Measurements from ENCODE around the gene PRKN. TPM values are rescaled to one million over a fixed set of nuclear protein-coding genes. Genes with fewer than 3 reads are reported as not detected.

The PRKN gene
- total RNA-seq, 1 experiment from 2014 or later: not detected

GRCh38 chr6:162195441-162195840 lies 532.1 kb downstream of the PRKN start:
- Histone ChIP-seq H3K9me2 (ENCODE audit: insufficient read depth) (no peaks in the 10 kb centered on the region), H3K36me3 (ENCODE audit: low read depth) (no peaks in the 10 kb centered on the region), H3K27ac (no peak overlapping the region), H3K4me2 (no peak overlapping the region), H3K4me1 (replicated peaks; ENCODE audit: insufficient read depth) (no peaks in the 10 kb centered on the region), H3K79me2 (ENCODE audit: low read depth) (no peaks in the 10 kb centered on the region), H3K27me3 (ENCODE audit: insufficient read depth, low read depth) (peaks cover 5% of the 10 kb centered on the region; the same call in 1 of the 2 replicates), H3K9me3 (ENCODE audit: insufficient read depth, low read depth) (no peaks in the 10 kb centered on the region), H4K20me1 (ENCODE audit: insufficient read depth) (no peaks in the 10 kb centered on the region), H2AFZ (no peak overlapping the region), H3F3A (ENCODE audit: insufficient read depth, low read depth) (no peaks in the 10 kb centered on the region), H3K4me3 (no peak overlapping the region)
- TF ChIP-seq, protein P1, sequence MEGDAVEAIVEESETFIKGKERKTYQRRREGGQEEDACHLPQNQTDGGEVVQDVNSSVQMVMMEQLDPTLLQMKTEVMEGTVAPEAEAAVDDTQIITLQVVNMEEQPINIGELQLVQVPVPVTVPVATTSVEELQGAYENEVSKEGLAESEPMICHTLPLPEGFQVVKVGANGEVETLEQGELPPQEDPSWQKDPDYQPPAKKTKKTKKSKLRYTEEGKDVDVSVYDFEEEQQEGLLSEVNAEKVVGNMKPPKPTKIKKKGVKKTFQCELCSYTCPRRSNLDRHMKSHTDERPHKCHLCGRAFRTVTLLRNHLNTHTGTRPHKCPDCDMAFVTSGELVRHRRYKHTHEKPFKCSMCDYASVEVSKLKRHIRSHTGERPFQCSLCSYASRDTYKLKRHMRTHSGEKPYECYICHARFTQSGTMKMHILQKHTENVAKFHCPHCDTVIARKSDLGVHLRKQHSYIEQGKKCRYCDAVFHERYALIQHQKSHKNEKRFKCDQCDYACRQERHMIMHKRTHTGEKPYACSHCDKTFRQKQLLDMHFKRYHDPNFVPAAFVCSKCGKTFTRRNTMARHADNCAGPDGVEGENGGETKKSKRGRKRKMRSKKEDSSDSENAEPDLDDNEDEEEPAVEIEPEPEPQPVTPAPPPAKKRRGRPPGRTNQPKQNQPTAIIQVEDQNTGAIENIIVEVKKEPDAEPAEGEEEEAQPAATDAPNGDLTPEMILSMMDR (conservative IDR thresholded peaks at IDR 0.05): no peak
- no peak for TF ChIP-seq EZH2 (IDR thresholded peaks at IDR 0.05; ENCODE audit: low read depth)
- ChIA-PET POLR2A (ENCODE audit: unreplicated experiment) (no interaction called here), CTCF (no interaction called here)
- intact Hi-C loops (cut with micrococcal nuclease; ENCODE audit: unreplicated experiment): no loop called here
- no peak for DNase-seq
- BruUV-seq (replicated peaks): no TSS peak

DNA sequence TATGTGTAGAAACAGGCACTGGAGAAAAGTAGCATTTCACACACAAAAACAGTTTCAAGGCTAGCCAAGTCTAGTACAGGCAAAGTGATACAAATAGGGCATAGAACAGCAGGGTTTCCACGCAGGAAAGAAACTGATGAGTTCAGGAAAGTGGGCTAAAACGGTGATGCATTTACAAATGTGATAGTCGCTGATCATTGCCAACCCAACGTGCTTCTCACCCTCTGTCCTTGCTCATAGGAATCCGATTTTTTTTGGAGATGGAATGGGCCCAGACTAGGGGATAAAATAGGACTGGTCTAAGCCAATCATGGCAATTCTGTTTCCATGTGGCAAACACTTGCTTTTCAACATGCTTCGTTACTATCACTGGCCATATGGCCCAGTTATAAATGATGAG lies 536.6 kb downstream of the PRKN start:
- intact Hi-C loops (cut with micrococcal nuclease; ENCODE audit: unreplicated experiment): no loop called here
- Histone ChIP-seq H3K27me3 (ENCODE audit: insufficient read depth, low read depth) (peaks cover 5% of the 10 kb centered on the region; the same call in 1 of the 2 replicates), H3K79me2 (ENCODE audit: low read depth) (no peaks in the 10 kb centered on the region), H4K20me1 (ENCODE audit: insufficient read depth) (no peaks in the 10 kb centered on the region), H3K27ac (no peak overlapping the region), H3K4me3 (no peak overlapping the region), H3K9me3 (ENCODE audit: insufficient read depth, low read depth) (no peaks in the 10 kb centered on the region), H3K36me3 (ENCODE audit: low read depth) (no peaks in the 10 kb centered on the region), H3K4me1 (replicated peaks; ENCODE audit: insufficient read depth) (no peaks in the 10 kb centered on the region), H2AFZ (no peak overlapping the region), H3K9me2 (ENCODE audit: insufficient read depth) (no peaks in the 10 kb centered on the region), H3F3A (ENCODE audit: insufficient read depth, low read depth) (no peaks in the 10 kb centered on the region), H3K4me2 (no peak overlapping the region)
- ChIA-PET CTCF (no interaction called here), POLR2A (ENCODE audit: unreplicated experiment) (no interaction called here)
- DNase-seq: no peak
- BruUV-seq (replicated peaks): no TSS peak
- TF ChIP-seq EZH2 (IDR thresholded peaks at IDR 0.05; ENCODE audit: low read depth): no peak
- TF ChIP-seq, protein P1 (conservative IDR thresholded peaks at IDR 0.05): no peak

- TF ChIP-seq, protein P1 (conservative IDR thresholded peaks at IDR 0.05): no peak
- no peak for TF ChIP-seq EZH2 (IDR thresholded peaks at IDR 0.05; ENCODE audit: low read depth)
- no peak for DNase-seq
- H3F3A ChIP-seq (ENCODE audit: insufficient read depth, low read depth): no peaks in the 10 kb centered on the region
- H3K79me2 ChIP-seq (ENCODE audit: low read depth): no peaks in the 10 kb centered on the region
- peaks cover 32% of the 10 kb centered on the region; the same call in 1 of the 2 replicates for H3K27me3 ChIP-seq (ENCODE audit: insufficient read depth, low read depth)
- no peaks in the 10 kb centered on the region for H3K4me1 ChIP-seq (replicated peaks; ENCODE audit: insufficient read depth)
- POLR2A ChIA-PET (ENCODE audit: unreplicated experiment): no interaction called here
- no peak overlapping the region for H3K4me2 ChIP-seq
- H3K4me3 ChIP-seq: no peak overlapping the region
- no peak overlapping the region for H3K27ac ChIP-seq
- H2AFZ ChIP-seq: no peak overlapping the region
- H3K9me2 ChIP-seq (ENCODE audit: insufficient read depth): no peaks in the 10 kb centered on the region; the same call in 1 of the 2 replicates
- CTCF ChIA-PET: no interaction called here
- H3K36me3 ChIP-seq (ENCODE audit: low read depth): no peaks in the 10 kb centered on the region
- H3K9me3 ChIP-seq (ENCODE audit: insufficient read depth, low read depth): no peaks in the 10 kb centered on the region
- no TSS peak for BruUV-seq (replicated peaks)
- no peaks in the 10 kb centered on the region for H4K20me1 ChIP-seq (ENCODE audit: insufficient read depth)
- intact Hi-C loops (cut with micrococcal nuclease; ENCODE audit: unreplicated experiment): no loop called here
Observed at GRCh38 chr6:162187168-162187935, 540.2 kb downstream of the PRKN start.
